NCI-H1694 treated with DMSO at 0.1 percent for 48 hours (cell line): Measurements from ENCODE around the gene IL13.

ENCODE experiments used
- DNase-seq: peaks from one replicate; lab custom pipeline; 2025; lab: John Stamatoyannopoulos, UW

Gene IL13

DNA sequence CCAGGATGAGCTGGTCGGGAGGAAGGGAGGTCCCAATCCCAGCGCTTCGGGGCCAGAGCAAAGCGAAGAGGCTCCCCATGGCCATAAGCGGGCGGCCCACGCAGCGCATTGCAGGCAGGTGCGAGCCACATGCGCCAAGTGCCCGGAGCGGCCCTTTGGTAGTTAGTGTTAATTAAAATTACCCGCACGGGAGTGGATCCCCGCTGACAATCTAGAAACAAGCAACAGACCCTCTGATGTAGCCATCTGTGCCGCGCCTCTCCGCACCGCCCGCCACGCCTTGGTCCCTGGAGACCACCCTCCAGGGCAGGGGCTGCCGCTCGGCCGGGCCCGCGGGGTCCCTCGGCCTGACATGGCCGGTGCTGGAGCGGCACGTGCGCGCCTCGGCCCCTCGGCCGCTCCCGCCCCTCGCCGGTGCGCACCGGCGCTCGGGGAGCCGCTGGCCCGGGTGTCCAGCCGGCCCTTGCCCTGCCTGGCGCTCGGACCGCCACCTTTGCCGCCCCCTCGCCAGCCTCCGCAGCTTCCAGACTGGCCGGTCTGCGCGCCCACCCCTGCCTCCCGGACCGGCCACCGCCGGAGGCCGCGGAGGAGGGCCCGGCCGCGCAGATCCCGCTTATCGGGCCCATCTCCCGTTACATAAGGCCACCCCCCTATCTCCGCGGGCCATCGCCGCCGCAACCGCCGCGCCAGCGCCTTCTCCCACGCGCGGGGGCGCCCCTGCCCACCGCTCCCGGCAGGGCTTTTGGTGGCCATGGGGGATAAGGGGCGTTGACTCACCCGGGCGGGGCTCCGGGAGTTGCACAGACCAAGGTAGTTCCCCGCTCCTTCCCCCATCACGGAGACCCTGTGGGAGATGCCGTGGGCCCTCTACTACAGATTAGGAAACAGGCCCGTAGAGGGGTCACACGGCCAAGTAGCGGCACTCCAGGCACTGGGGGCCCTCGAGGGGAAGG, 1.9 kb upstream of the IL13 start:
- no peak for DNase-seq

DNA sequence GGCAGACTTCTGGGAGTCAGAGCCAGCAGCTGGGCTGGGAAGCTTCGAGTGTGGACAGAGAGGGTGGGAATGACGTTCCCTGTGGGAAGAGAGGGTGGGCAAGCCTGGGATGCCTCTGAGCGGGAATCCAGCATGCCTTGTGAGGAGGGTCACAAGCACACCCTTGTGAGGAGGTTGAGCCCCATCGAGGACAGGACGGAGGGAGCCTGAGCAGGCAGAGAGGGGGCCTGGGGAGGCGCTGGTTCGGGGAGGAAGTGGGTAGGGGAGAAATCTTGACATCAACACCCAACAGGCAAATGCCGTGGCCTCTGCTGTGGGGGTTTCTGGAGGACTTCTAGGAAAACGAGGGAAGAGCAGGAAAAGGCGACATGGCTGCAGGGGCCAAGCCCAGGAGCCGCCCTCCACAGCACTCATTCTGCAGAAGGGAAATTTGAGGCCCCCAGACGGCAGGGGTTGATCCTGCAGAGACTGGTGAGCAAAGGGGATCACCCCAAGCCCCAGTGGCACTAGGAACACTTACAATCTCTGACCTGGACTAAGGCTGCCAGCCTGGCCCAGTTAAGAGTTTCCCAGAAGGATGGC, 1.1 kb upstream of the IL13 start:
- DNase-seq, result no peak

DNA sequence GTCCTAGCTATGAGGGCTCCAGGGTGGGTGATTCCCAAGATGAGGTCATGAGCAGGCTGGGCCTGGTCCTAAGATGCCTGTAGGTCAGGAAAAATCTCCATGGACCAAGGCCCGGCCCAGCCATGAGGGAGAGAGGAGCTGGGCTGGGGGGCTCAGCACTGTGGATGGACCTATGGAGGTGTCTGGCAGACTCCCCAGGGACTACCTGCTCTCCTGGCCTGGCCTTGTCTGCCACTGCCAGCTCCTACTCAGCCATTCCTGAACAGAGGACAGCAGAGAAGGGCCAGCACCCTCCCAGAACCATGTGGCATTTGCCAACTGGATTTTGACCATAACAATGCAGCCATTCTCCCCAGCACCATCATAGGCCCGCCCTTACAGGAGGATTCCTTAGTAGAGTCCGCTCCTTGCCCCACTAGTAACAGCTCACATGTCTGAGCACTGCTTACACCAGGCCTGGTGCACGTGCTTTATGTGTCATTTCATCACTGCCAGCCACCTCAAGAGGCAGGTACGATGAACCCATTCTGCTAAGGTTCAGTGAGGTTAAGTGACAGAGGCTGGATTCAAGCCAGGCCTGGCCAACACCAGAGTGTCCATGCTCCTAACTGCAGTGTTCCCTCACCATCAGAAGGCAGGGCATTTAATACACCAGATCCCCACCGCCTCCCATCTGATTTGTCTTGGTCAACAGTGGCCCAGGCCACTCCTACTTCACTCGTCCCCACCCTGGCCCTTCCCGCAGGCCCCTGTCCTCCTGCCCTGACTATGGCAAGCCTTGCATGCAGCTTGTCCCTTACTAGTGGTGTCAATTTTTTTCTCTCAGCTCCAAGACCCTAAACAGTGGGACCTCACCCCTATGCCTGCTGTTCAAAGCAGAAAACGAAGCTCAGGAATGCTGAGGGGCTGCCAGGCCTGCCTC, 669 bp downstream of the IL13 start:
- DNase-seq, result no peak

DNA sequence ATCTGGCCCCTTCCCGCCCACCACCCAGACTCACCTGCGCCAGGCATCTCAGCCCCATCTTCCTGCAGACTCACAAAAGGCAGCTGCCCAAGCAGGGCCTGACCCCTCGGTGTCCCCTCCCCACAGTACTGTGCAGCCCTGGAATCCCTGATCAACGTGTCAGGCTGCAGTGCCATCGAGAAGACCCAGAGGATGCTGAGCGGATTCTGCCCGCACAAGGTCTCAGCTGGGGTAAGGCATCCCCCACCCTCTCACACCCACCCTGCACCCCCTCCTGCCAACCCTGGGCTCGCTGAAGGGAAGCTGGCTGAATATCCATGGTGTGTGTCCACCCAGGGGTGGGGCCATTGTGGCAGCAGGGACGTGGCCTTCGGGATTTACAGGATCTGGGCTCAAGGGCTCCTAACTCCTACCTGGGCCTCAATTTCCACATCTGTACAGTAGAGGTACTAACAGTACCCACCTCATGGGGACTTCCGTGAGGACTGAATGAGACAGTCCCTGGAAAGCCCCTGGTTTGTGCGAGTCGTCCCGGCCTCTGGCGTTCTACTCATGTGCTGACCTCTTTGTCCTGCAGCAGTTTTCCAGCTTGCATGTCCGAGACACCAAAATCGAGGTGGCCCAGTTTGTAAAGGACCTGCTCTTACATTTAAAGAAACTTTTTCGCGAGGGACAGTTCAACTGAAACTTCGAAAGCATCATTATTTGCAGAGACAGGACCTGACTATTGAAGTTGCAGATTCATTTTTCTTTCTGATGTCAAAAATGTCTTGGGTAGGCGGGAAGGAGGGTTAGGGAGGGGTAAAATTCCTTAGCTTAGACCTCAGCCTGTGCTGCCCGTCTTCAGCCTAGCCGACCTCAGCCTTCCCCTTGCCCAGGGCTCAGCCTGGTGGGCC, 1.9 kb downstream of the IL13 start:
- DNase-seq, result no peak

DNA sequence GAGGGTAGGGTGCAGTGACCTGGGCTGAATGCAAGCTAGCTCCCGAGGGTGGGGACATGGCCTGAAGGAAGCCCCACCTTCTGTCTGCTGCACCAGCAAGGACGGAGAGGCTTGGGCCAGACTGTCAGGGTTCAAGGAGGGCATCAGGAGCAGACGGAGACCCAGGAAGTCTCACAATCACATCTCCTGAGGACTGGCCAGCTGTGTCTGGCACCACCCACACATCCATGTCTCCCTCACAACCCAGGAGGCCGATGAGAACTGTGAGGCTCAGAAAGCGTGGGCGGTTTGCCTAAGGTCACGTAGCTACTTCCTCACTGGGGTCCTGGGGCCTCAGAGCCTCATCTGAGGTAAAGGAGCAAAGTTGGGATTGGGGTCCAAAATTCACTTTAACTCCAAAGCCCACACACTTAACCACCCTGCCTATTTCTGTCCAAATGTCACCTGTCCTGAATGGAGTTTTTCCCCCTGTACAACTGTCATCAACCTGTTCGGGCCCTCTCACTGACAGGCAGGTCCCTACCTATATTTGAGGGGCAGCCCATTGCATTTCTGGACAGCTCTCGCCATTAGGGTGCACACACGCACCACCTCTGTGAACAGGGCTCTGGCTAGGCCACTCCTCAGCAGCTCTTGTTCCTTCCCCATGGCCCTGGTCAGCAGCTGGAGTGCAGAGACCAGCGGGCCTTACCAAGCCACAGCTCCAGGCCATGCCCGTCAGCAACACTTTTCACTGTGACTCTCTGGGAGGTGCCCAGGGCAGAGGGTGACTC, 3.4 kb downstream of the IL13 start:
- no peak for DNase-seq

DNA sequence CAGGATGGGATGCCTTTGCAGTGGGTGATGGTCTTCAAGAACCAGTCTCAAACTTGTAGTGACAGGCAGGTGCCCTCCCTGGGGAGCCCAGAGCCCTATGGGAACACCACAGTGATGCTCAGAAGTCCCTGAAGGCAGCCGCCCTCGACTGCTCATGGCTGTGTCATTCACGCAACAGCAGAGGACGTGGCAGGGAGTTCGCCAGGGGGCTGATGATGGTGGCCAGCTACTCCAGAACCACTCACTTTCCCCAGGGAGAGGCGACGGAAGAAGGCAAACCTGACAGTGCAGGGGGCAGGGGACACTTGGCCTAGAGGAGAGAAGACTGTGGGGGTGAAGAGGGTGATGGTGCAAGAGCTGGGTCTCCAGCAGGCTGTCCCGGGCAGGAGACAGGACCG, 4.0 kb downstream of the IL13 start:
- DNase-seq, result no peak

DNA sequence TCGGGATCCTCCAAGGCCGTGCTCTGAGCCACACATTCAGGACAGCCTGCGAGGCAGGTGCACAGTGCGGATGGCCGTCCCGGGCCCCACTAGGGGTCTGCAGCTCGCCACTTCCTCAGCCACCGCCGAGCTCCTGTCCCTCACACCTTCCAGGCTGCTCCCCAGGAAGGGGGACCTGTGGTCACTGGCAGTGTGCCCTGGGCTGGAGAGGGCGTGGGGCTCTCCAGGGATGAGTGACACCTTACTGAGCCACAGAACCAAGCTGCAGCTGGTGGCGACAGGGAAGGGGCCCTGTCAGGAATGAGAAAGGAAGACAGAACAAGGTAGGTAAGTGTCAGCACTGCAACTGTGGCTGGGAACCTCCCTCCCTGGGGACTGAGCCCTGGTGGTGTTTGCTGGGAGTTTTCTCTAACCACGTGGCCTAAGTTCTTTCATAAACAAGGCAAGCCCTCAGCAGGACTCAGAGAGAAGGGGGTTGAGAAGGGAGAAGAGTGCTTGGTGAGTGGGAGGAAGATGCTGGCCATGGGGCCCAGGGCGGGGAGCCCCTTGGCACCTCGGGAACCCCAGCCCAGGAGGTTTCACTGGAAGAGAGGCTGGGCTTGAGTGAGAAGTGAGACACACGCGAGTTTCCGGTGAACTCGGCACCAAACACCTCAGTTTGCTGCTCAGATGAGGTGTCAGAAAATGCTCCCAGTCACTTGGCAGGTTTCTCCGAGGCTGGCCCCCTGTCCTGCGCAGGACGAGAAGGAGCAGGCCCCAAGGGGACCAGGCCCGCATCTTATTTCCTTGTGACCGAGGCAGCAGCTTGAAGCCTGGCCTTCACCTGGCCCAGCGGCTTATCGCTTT, 5.2 kb downstream of the IL13 start:
- DNase-seq, result no peak

DNA sequence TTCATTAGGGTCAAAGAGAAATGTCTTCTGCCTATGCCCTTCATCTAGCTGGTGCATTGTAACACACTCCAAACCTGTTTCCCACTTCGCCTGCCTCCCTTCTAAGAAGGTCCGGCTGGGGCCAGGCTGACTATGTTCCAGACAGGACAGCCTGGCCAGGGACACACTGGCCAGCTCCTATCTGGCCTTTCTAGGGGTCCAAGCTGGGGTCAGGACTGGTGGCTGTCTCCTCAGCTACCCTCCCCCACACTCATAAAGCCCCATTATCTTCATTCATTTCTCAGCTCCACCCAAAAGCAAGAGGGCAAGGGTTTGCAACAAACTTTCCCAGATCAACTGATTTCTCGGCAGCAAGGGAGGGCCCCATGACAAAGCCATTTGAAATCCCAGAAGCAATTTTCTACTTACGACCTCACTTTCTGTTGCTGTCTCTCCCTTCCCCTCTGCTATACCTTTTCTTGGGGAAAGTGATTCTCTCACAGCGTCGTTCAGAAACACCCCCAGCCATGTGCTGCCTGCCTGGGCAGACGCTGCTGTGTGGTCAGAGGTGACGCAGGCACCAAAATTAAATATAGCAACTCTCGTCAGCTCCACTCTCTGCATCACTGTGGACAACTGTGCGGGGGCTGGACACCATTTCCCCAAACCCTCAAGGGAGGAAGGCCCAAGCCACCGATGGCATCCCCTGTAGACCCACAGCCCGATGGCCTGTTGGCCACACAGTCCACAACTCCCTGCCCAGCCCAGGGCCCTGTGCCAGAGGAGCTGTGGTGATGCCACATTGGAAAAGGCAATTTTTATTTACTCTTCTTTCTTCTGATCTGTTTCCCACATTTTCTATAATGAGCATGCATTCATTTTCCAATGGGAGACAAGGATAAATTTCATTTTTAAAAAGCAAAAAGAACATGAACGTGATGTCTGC, 6.1 kb downstream of the IL13 start:
- DNase-seq, result no peak

DNA sequence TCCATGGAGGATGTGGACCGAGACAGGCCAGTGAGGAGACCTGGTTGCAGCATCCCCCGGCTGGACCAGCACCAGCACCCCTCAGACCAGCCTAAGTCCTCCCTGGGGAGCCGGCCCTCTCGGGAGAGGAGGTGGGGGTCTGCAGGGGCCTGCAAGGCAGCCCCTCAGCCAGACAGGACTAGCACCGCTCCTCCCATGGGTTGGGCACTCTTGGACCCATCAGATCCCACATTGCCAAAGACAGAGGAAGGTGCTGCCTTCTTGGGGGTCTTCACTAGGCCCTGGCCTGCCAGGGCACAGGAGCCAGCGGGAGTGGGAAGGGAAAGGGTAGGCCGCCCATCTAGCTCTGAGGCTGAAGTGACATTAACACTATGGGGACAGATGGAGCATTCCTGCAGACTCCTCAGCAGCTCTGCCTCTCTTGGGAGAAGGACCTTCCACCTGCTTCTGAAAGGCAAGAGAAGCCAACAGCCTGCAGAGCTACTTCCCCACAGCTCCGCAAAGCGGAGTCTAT, 6.8 kb downstream of the IL13 start:
- DNase-seq, result no peak

DNA sequence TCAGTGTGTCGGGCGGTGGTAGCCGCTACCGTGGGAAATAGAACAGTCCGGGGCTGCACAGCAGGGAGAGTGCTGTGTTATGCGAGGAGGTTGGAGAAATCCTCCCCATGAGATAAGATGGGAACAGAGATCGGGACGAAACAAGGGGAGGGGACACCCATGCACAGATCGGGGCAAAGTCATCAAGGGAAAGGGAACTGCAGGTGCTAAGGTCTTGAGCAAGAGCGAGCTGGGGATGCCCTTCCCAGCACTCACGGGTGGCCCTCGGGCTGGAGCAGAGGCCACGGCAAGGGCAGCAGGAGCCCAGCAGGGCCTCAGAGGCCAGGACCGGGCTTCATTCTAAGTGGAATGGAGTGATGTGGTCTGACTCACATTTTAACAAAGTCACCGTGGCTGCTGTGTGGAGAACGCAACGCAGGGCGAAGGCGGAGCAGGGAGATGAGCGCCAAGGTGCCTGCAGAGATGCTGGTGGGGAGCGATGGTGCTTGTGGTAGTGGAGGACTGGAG, 7.7 kb downstream of the IL13 start:
- DNase-seq, result no peak

DNA sequence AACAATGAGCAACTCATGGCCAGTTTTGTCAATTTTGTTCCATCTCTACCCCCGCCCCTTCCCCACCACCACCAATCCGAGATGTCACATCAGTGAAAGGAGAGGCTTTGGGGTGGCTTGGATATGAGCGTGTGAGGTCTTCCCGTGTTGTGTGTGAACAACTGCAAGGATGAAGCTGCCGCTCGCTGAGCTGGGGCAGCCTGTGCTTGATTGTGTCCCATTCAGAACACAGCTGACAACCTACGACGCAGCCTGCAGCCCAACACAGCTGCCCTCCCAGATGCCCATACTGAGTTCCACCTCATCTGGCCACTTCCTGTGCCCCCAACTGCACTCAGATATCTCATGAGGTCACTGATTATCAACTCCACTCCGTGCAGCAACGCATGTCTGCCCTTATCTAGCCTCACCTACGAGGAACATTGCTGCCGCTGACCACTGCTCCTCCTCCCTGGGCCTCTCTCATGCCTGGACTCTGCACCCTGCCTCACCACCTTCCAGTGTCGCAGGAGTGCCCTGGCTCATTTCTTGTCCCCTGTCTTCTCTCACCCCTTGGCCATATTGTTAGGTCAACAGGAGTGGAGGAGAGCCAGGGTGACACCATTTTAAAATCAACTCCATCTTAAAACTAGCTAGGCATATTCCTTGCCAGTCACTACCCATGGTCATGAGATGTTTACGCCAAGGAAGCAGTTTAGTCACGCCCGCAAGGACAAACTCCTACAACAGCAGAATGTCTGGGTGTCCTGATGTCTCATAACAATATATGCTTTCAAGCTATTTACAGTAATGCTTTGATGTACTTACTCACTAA, 8.5 kb downstream of the IL13 start:
- DNase-seq, result no peak

DNA sequence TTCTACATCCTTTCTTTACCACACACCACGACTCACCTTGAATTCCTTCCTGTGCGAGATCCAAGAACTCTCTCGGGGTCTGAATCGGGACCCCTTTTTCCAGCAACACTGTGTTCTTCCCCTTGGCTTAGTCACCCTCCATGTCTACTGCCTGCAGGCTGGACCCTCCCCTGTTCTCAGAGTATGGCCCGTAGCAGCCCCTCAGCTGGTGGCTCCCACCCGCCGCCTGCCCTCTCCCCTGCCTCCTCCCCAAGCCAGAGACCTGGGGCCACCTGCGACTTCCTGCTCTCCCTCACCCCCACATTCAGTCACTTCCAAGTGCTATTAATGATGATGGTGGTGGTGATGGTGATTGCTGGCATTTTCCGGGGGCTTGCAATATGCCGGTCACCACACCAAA, 9.3 kb downstream of the IL13 start:
- DNase-seq, result no peak

DNA sequence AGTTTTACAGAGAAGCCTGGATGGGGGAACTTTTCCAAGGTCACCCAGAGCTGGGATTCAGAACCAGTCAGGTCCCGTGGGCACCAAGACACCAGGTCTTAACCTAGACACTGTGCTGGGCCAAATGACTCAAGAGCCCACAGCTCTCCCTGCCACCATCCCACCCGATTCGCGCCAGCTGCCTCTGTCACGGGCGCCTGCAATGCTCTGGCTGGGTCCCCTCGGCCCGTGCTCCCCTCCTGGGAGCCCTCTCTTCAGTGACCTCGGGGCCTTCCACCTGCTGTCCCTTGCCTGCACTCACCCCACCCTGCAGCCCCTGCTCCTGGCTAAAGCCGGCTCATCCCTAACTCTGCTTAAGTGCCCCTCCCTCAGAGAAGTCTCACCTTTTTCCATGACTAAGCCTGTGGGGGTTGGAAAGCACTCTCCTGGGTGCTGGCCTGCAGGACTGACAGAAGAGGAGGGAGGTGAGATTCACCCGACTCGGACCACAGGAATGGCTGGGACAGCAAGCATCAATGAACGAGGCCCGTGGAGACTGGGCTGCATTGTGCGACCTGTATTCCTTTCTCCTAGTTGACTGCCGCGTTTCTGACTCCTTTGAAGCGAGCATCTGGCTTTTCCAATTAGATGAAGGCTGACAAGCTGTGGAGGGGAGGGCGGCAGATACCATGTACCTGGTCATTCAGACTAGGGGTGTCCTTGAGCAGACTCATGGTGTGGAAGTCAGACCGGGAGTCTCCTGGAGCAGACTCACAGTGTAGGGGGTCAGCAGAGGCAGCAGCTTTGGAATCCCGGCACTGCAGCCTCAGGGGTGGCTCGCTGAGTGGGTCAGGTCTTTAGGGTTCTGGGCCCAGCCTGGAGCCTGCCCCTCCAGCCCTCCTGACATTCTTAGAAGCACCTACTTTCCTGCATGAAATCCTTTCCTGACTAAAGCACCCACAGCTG, 10.1 kb downstream of the IL13 start:
- DNase-seq, result no peak

DNA sequence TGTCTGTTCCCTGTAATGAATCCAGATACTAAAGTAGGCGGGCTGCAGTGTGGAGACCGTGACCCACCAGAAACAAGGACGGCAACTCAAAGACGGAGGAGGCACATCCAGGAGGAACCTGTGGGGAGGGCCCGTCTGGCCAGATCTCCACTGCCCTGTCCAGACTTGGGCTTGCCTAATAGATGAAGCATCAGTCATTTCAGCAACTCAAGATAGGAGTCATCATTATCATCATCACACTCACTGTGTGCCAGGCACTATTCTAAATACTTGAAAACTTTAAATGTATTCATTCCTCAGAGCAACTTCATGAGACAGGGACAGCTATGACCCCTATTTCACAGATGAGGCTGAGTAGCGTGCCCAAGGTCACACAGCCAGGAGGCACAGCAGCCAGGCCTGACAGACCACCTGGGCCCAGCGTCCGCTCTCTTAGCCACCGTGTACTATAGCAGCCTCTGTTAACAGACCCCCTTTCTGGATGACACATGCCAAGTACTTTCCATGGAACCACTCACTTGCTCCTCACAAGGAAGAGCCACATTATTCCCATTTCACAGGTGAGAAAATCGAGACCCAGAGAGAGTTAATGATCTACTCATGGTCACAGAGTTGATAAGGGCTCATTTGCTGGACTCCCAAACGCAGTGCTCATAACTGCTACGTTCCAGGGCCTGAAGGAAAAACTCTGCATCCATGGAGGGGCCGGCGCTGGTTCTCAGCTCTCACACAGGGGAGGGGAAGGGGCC, 10.9 kb downstream of the IL13 start:
- DNase-seq, result no peak

DNA sequence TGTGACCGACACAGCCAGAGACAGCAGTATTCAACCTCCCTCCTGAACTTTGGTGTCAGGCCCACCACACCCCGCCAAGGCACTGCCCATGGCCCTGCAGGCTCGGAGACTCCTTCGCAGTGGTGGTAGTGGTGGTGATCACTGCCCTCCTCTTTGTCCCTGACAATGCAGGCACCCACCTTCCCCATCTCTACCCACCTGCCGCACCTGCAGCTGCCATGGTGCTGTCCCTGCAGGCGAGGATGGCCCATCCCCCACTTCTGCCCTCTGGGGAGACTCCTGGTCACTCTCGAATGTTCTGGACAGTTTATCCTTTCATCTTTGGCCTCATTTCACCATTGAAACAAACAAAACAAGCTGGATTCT, 11.5 kb downstream of the IL13 start:
- DNase-seq, result no peak
